ENCODE data around the gene STX8.
A peak's percentile ranks its signal among the peaks of the same experiment; 100 is the strongest.
"Not testable (repeated sequence)": the region's sequence is repeated elsewhere in the genome, so short reads cannot be mapped to it uniquely, and the experiment has no call there.

STX8 gene

GRCh38 chr17:9557857-9558256 is 17.8 kb downstream of the STX8 start:
- DNase-seq (ENCODE audit: insufficient read length, low spot score) (no peak), FAIRE-seq (no peak)
- TF ChIP-seq TAF1 (IDR thresholded peaks at IDR 0.05; ENCODE audit: low read depth, low read length) (no peak), POLR2AphosphoS5 (IDR thresholded peaks at IDR 0.05; ENCODE audit: low read depth, low read length) (no peak), POU2F2 (IDR thresholded peaks at IDR 0.05; ENCODE audit: low read depth, low read length) (no peak)

- DNase-seq (ENCODE audit: insufficient read length, low spot score): no peak
These were observed 18.4 kb downstream of the STX8 start for GRCh38 chr17:9557161-9557755.

GRCh38 chr17:9554715-9555114 is 20.9 kb downstream of the STX8 start:
- FAIRE-seq: not testable (repeated sequence)
- DNase-seq (ENCODE audit: insufficient read length, low spot score): peak; percentile 27

More at GRCh38 chr17:9557161-9557755, 18.4 kb downstream of the STX8 start:
- no peak for TF ChIP-seq POLR2AphosphoS5 (IDR thresholded peaks at IDR 0.05; ENCODE audit: low read depth, low read length)
- TF ChIP-seq SPI1 (IDR thresholded peaks at IDR 0.05; ENCODE audit: low read depth, low read length): no peak
- TF ChIP-seq POU2F2 (IDR thresholded peaks at IDR 0.05; ENCODE audit: low read depth, low read length): no peak
- no peak for TF ChIP-seq POLR2A (IDR thresholded peaks at IDR 0.05; ENCODE audit: low read depth, low read length)
- no peak for TF ChIP-seq PAX5 (IDR thresholded peaks at IDR 0.05; ENCODE audit: insufficient read depth, low read length, severe bottlenecking)
- no peak for TF ChIP-seq TAF1 (IDR thresholded peaks at IDR 0.05; ENCODE audit: low read depth, low read length)
- no peak for FAIRE-seq

GRCh38 chr17:9553596-9553995 is 22.0 kb downstream of the STX8 start:
- no peak for TF ChIP-seq SPI1 (IDR thresholded peaks at IDR 0.05; ENCODE audit: low read depth, low read length)
- no peak for TF ChIP-seq POLR2AphosphoS5 (IDR thresholded peaks at IDR 0.05; ENCODE audit: low read depth, low read length)
- TF ChIP-seq TAF1 (IDR thresholded peaks at IDR 0.05; ENCODE audit: low read depth, low read length): no peak
- TF ChIP-seq POU2F2 (IDR thresholded peaks at IDR 0.05; ENCODE audit: low read depth, low read length): no peak
- TF ChIP-seq PAX5 (IDR thresholded peaks at IDR 0.05; ENCODE audit: insufficient read depth, low read length, severe bottlenecking): no peak
- TF ChIP-seq POLR2A (IDR thresholded peaks at IDR 0.05; ENCODE audit: low read depth, low read length): no peak
- DNase-seq (ENCODE audit: insufficient read length, low spot score) (no peak), FAIRE-seq (no peak)

- DNase-seq (ENCODE audit: insufficient read length, low spot score) (no peak), FAIRE-seq (no peak)
- no peak for TF ChIP-seq TAF1 (IDR thresholded peaks at IDR 0.05; ENCODE audit: low read depth, low read length)
- no peak for TF ChIP-seq POLR2A (IDR thresholded peaks at IDR 0.05; ENCODE audit: low read depth, low read length)
- TF ChIP-seq PAX5 (IDR thresholded peaks at IDR 0.05; ENCODE audit: insufficient read depth, low read length, severe bottlenecking): no peak
- TF ChIP-seq SPI1 (IDR thresholded peaks at IDR 0.05; ENCODE audit: low read depth, low read length): no peak
- TF ChIP-seq POLR2AphosphoS5 (IDR thresholded peaks at IDR 0.05; ENCODE audit: low read depth, low read length): no peak
- TF ChIP-seq POU2F2 (IDR thresholded peaks at IDR 0.05; ENCODE audit: low read depth, low read length): no peak
These were observed 22.4 kb downstream of the STX8 start for GRCh38 chr17:9553181-9553580.

GRCh38 chr17:9549215-9549614 is 26.4 kb downstream of the STX8 start:
- FAIRE-seq (no peak), DNase-seq (ENCODE audit: insufficient read length, low spot score) (no peak)
- no peak for TF ChIP-seq POU2F2 (IDR thresholded peaks at IDR 0.05; ENCODE audit: low read depth, low read length)
- TF ChIP-seq TAF1 (IDR thresholded peaks at IDR 0.05; ENCODE audit: low read depth, low read length): no peak
- no peak for TF ChIP-seq POLR2A (IDR thresholded peaks at IDR 0.05; ENCODE audit: low read depth, low read length)
- no peak for TF ChIP-seq PAX5 (IDR thresholded peaks at IDR 0.05; ENCODE audit: insufficient read depth, low read length, severe bottlenecking)
- no peak for TF ChIP-seq POLR2AphosphoS5 (IDR thresholded peaks at IDR 0.05; ENCODE audit: low read depth, low read length)
- TF ChIP-seq SPI1 (IDR thresholded peaks at IDR 0.05; ENCODE audit: low read depth, low read length): no peak

GRCh38 chr17:9544221-9544620 is 31.4 kb downstream of the STX8 start:
- DNase-seq (ENCODE audit: insufficient read length, low spot score): no peak
- no peak for TF ChIP-seq POLR2A (IDR thresholded peaks at IDR 0.05; ENCODE audit: low read depth, low read length)
- TF ChIP-seq SPI1 (IDR thresholded peaks at IDR 0.05; ENCODE audit: low read depth, low read length): no peak
- TF ChIP-seq TAF1 (IDR thresholded peaks at IDR 0.05; ENCODE audit: low read depth, low read length): no peak
- TF ChIP-seq POLR2AphosphoS5 (IDR thresholded peaks at IDR 0.05; ENCODE audit: low read depth, low read length): no peak
- no peak for TF ChIP-seq POU2F2 (IDR thresholded peaks at IDR 0.05; ENCODE audit: low read depth, low read length)
- no peak for TF ChIP-seq PAX5 (IDR thresholded peaks at IDR 0.05; ENCODE audit: insufficient read depth, low read length, severe bottlenecking)
- no peak for FAIRE-seq

GRCh38 chr17:9541718-9542117 is 33.9 kb downstream of the STX8 start:
- no peak for TF ChIP-seq POLR2A (IDR thresholded peaks at IDR 0.05; ENCODE audit: low read depth, low read length)
- TF ChIP-seq POLR2AphosphoS5 (IDR thresholded peaks at IDR 0.05; ENCODE audit: low read depth, low read length): no peak
- TF ChIP-seq PAX5 (IDR thresholded peaks at IDR 0.05; ENCODE audit: insufficient read depth, low read length, severe bottlenecking): no peak
- no peak for TF ChIP-seq SPI1 (IDR thresholded peaks at IDR 0.05; ENCODE audit: low read depth, low read length)
- TF ChIP-seq TAF1 (IDR thresholded peaks at IDR 0.05; ENCODE audit: low read depth, low read length): no peak
- no peak for TF ChIP-seq POU2F2 (IDR thresholded peaks at IDR 0.05; ENCODE audit: low read depth, low read length)
- FAIRE-seq (no peak), DNase-seq (ENCODE audit: insufficient read length, low spot score) (no peak)

- no peak for DNase-seq (ENCODE audit: insufficient read length, low spot score)
- TF ChIP-seq POLR2AphosphoS5 (IDR thresholded peaks at IDR 0.05; ENCODE audit: low read depth, low read length) (no peak), SPI1 (IDR thresholded peaks at IDR 0.05; ENCODE audit: low read depth, low read length) (no peak), POLR2A (IDR thresholded peaks at IDR 0.05; ENCODE audit: low read depth, low read length) (no peak), TAF1 (IDR thresholded peaks at IDR 0.05; ENCODE audit: low read depth, low read length) (no peak), PAX5 (IDR thresholded peaks at IDR 0.05; ENCODE audit: insufficient read depth, low read length, severe bottlenecking) (no peak), POU2F2 (IDR thresholded peaks at IDR 0.05; ENCODE audit: low read depth, low read length) (no peak)
- no peak for FAIRE-seq
These were observed 37.0 kb downstream of the STX8 start for GRCh38 chr17:9538626-9539025.

- no peak for FAIRE-seq
- DNase-seq (ENCODE audit: insufficient read length, low spot score): no peak
- TF ChIP-seq POLR2AphosphoS5 (IDR thresholded peaks at IDR 0.05; ENCODE audit: low read depth, low read length) (no peak), TAF1 (IDR thresholded peaks at IDR 0.05; ENCODE audit: low read depth, low read length) (no peak), PAX5 (IDR thresholded peaks at IDR 0.05; ENCODE audit: insufficient read depth, low read length, severe bottlenecking) (no peak), SPI1 (IDR thresholded peaks at IDR 0.05; ENCODE audit: low read depth, low read length) (no peak), POLR2A (IDR thresholded peaks at IDR 0.05; ENCODE audit: low read depth, low read length) (no peak), POU2F2 (IDR thresholded peaks at IDR 0.05; ENCODE audit: low read depth, low read length) (no peak)
These were observed 38.3 kb downstream of the STX8 start for GRCh38 chr17:9537177-9537776.

All from GM12891 (cell line).